Gastrocnemius medialis (tissue), 4 donors: Measurements from ENCODE around the gene RALGAPA2. TPM values are rescaled to one million over a fixed set of nuclear protein-coding genes. Genes with fewer than 3 reads are reported as not detected.

ENCODE experiments used
- ATAC-seq, 2 donors: fragments of 150-250 bp; one replicate each; pipeline ENCODE4 v1.9.1; 2016
- DNase-seq, 2 donors: peaks; one replicate each; pipeline ENCODE4 v3.0.0-alpha.2; 2019
- H3K27ac ChIP-seq, 4 donors: fragments of 200-600 bp; sonication (generic); 1 replicate in 1 of 4; 2 replicates in 3 of 4; pipeline ENCODE4 v1.5.1; 2016 to 2018; ENCODE audit warnings: mild to moderate bottlenecking in 2 of 4, moderate library complexity in 1 of 4
- H3K27me3 ChIP-seq, 3 donors: fragments of 200-600 bp; sonication (generic) in 2 of 3; 1 replicate in 1 of 3; 2 replicates in 2 of 3; pipeline versions ENCODE4 v1.5.1 to v1.6.0; 2016 to 2019; ENCODE audit warnings: mild to moderate bottlenecking in 1 of 3, moderate library complexity in 1 of 3
- H3K36me3 ChIP-seq, 2 donors: fragments of 200-600 bp; sonication (generic) in 1 of 2; one replicate each; pipeline ENCODE4 v1.5.1; 2017 to 2018
- H3K4me1 ChIP-seq, 2 donors: fragments of 200-600 bp; sonication (generic) in 1 of 2; one replicate each; pipeline ENCODE4 v1.5.1; 2016 to 2017; ENCODE audit warnings: mild to moderate bottlenecking in 2 of 2
- H3K4me3 ChIP-seq, 4 donors: fragments of 200-600 bp; sonication (generic) in 3 of 4; 1 replicate in 1 of 4; 2 replicates in 3 of 4; pipeline ENCODE4 v1.5.1; 2016 to 2019; ENCODE audit warnings: mild to moderate bottlenecking in 2 of 4
- H3K9me3 ChIP-seq, 3 donors: fragments of 200-600 bp; sonication (generic) in 2 of 3; 1 replicate in 1 of 3; 2 replicates in 2 of 3; pipeline ENCODE4 v1.5.1; 2016 to 2019
- CTCF ChIP-seq, 5 experiments: fragments of 450-650 bp in 3 of 5; fragments of 200-600 bp in 2 of 5; sonication (generic) in 2 of 5; IDR thresholded peaks in 4 of 5; conservative IDR thresholded peaks in 1 of 5; 1 replicate in 4 of 5; 2 replicates in 1 of 5; pipeline ENCODE4 v1.5.1; 2016 to 2019; ENCODE audit warnings: antibody characterized with exemption in 5 of 5, mild to moderate bottlenecking in 3 of 5, moderate library complexity in 3 of 5
- POLR2A ChIP-seq, 2 donors: fragments of 450-650 bp; IDR thresholded peaks; one replicate each; pipeline ENCODE4 v1.6.1; 2017; ENCODE audit warnings: antibody characterized with exemption in 2 of 2, mild to moderate bottlenecking in 2 of 2, moderate library complexity in 2 of 2
- in situ Hi-C, 4 donors: fragments of 200-750 bp; cut with MboI; loops; one replicate each; pipeline versions ENCODE4 v1.15.0 to v1.8.0; 2017; ENCODE audit warnings: low sequenced_read_pairs in 4 of 4
- intact Hi-C: fragments of 100-400 bp; cut with DNase I; formaldehyde crosslinking; loops from one replicate; pipeline ENCODE4 v1.15.1; 2023; ENCODE audit warnings: low total_unique reads
- total RNA-seq, 4 donors: library from RNA; depleted of rRNA; stranded (reverse); fragments of >200 nt; gene quantifications; one replicate each; pipeline versions ENCODE4 v1.1.0 to v1.2.3, GENCODE V29; 2016

RALGAPA2 gene
- total RNA-seq, 4 donors from 2014 or later = 43.2 to 56.9 (median 52.0) TPM

- intact Hi-C loops (no loop called here), in situ Hi-C loops (loop anchor here in 1 of 4 donors (5.0 kb wide), 1 partner anchor 156 kb away; no protein-coding TSS in a partner anchor)
Observed at GRCh38 chr20:20666359-20666758, 46.1 kb downstream of the RALGAPA2 start.

GRCh38 chr20:20665606-20666332, 46.7 kb downstream of the RALGAPA2 start:
- Histone ChIP-seq H3K36me3 (no peaks in the 10 kb centered on the region), H3K4me1 (peaks cover 43 to 46% of the 10 kb centered on the region in 2 donors), H3K4me3 (no peak overlapping the region), H3K27ac (peak overlapping the region; percentile 48 to 70 (median 66)), H3K9me3 (no peaks in the 10 kb centered on the region), H3K27me3 (no peaks in the 10 kb centered on the region)
- in situ Hi-C loops (loop anchor here in 1 of 4 donors (5.0 kb wide), 1 partner anchor 157 kb away; no protein-coding TSS in a partner anchor), intact Hi-C loops (loop anchor here (1.0 to 2.0 kb wide), 2 partner anchors 115 to 160 kb away; no protein-coding TSS in a partner anchor)
- TF ChIP-seq CTCF (IDR thresholded peaks at IDR 0.05 in 4 of 5, conservative IDR thresholded peaks at IDR 0.05 in 1 of 5) (no peak), POLR2A (IDR thresholded peaks at IDR 0.05) (no peak)
- peak; percentile 13 to 15 for ATAC-seq
- no peak for DNase-seq

More at GRCh38 chr20:20666359-20666758, 46.1 kb downstream of the RALGAPA2 start:
- no peaks in the 10 kb centered on the region for H3K27me3 ChIP-seq
- H3K27ac ChIP-seq = peak overlapping the region; percentile 48 to 70 (median 66)
- TF ChIP-seq CTCF (IDR thresholded peaks at IDR 0.05 in 4 of 5, conservative IDR thresholded peaks at IDR 0.05 in 1 of 5) (no peak), POLR2A (IDR thresholded peaks at IDR 0.05) (no peak)
- ATAC-seq (no peak), DNase-seq (no peak)
- no peaks in the 10 kb centered on the region for H3K9me3 ChIP-seq
- H3K36me3 ChIP-seq = no peaks in the 10 kb centered on the region
- no peak overlapping the region for H3K4me3 ChIP-seq
- peaks cover 44 to 50% of the 10 kb centered on the region in 2 donors for H3K4me1 ChIP-seq

- Histone ChIP-seq H3K27ac (peak overlapping the region; percentile 48 to 70 (median 66)), H3K36me3 (no peaks in the 10 kb centered on the region), H3K9me3 (no peaks in the 10 kb centered on the region), H3K4me3 (no peak overlapping the region), H3K27me3 (no peaks in the 10 kb centered on the region), H3K4me1 (peaks cover 43 to 47% of the 10 kb centered on the region in 2 donors)
- in situ Hi-C loops = loop anchor here (5.0 kb wide), 2 partner anchors 157 to 162 kb away; no protein-coding TSS in a partner anchor
- TF ChIP-seq POLR2A (IDR thresholded peaks at IDR 0.05) = no peak
- TF ChIP-seq CTCF (IDR thresholded peaks at IDR 0.05 in 4 of 5, conservative IDR thresholded peaks at IDR 0.05 in 1 of 5) = peak; percentile 37 to 78 (median 61)
- intact Hi-C loops = loop anchor here (1.0 to 2.0 kb wide), 2 partner anchors 116 to 160 kb away; no protein-coding TSS in a partner anchor
- DNase-seq (no peak), ATAC-seq (peak; percentile 90)
Observed at GRCh38 chr20:20664795-20665589, 47.5 kb downstream of the RALGAPA2 start.

- no peak for ATAC-seq
- intact Hi-C loops (loop anchor here (2.0 kb wide), 1 partner anchor 117 kb away; no protein-coding TSS in a partner anchor), in situ Hi-C loops (loop anchor here in 3 of 4 donors (5.0 kb wide), 2 partner anchors 158 to 163 kb away; no protein-coding TSS in a partner anchor)
Observed at GRCh38 chr20:20663841-20664240, 48.6 kb downstream of the RALGAPA2 start.

More at GRCh38 chr20:20663841-20664240, 48.6 kb downstream of the RALGAPA2 start:
- H3K9me3 ChIP-seq = no peaks in the 10 kb centered on the region
- H3K4me1 ChIP-seq = peaks cover 45 to 59% of the 10 kb centered on the region in 2 donors
- DNase-seq = no peak
- no peaks in the 10 kb centered on the region for H3K27me3 ChIP-seq
- no peak overlapping the region for H3K4me3 ChIP-seq
- no peaks in the 10 kb centered on the region for H3K36me3 ChIP-seq
- TF ChIP-seq CTCF (IDR thresholded peaks at IDR 0.05 in 4 of 5, conservative IDR thresholded peaks at IDR 0.05 in 1 of 5) = no peak
- no peak for TF ChIP-seq POLR2A (IDR thresholded peaks at IDR 0.05)
- H3K27ac ChIP-seq = peak overlapping the region in 2 of 4 donors; percentile 23 to 38
